GM06990 (cell line): ENCODE results near the gene PLXNA1.

Experiments
- DNase-seq: peaks from one replicate; pipeline ENCODE4 v3.0.0-alpha.2; 2011; ENCODE audit not compliant: insufficient read length; ENCODE audit errors: extremely low read depth
- H3K27me3 ChIP-seq: replicated peaks from 2 replicates; pipeline ENCODE4 v1.6.0; 2011; ENCODE audit warnings: low read length; ENCODE audit not compliant: control insufficient read depth, insufficient read depth
- H3K36me3 ChIP-seq: 2 replicates; pipeline ENCODE4 v1.5.1; 2011; ENCODE audit warnings: low read length; ENCODE audit not compliant: control insufficient read depth, insufficient read depth
- H3K4me3 ChIP-seq: replicated peaks from 2 replicates; pipeline ENCODE4 v1.5.1; 2011; ENCODE audit warnings: low read depth, mild to moderate bottlenecking, control low read depth, low read length
- CTCF ChIP-seq: IDR thresholded peaks from 2 replicates; pipeline ENCODE4 v1.5.1; 2011; ENCODE audit warnings: low read length, control low read depth, mild to moderate bottlenecking, inconsistent platforms; ENCODE audit not compliant: insufficient read depth, poor library complexity, severe bottlenecking

The PLXNA1 gene

GRCh38 chr3:127016461-127016860, 33.5 kb downstream of the PLXNA1 start:
- H3K27me3 ChIP-seq, result no peaks in the 10 kb centered on the region
- no peak overlapping the region for H3K4me3 ChIP-seq
- H3K36me3 ChIP-seq, result peaks cover 10% of the 10 kb centered on the region
- no peak for TF ChIP-seq CTCF
- no peak for DNase-seq

- Histone ChIP-seq H3K36me3 (peaks cover 9% of the 10 kb centered on the region), H3K27me3 (no peaks in the 10 kb centered on the region), H3K4me3 (no peak overlapping the region)
- no peak for TF ChIP-seq CTCF
- DNase-seq, result no peak
These were observed 34.3 kb downstream of the PLXNA1 start for GRCh38 chr3:127017229-127017628.

- DNase-seq, result no peak
- H3K36me3 ChIP-seq, result peaks cover 7% of the 10 kb centered on the region
- TF ChIP-seq CTCF, result no peak
These were observed 34.9 kb downstream of the PLXNA1 start for GRCh38 chr3:127017781-127018180.

GRCh38 chr3:127018306-127018828, 35.5 kb downstream of the PLXNA1 start:
- H3K36me3 ChIP-seq, result peaks cover 8% of the 10 kb centered on the region
- TF ChIP-seq CTCF, result no peak
- DNase-seq, result no peak

More at GRCh38 chr3:127017781-127018180, 34.9 kb downstream of the PLXNA1 start:
- Histone ChIP-seq H3K27me3 (no peaks in the 10 kb centered on the region), H3K4me3 (no peak overlapping the region)

GRCh38 chr3:127019449-127019848, 36.5 kb downstream of the PLXNA1 start:
- DNase-seq, result no peak

More at GRCh38 chr3:127018306-127018828, 35.5 kb downstream of the PLXNA1 start:
- H3K27me3 ChIP-seq, result no peaks in the 10 kb centered on the region
- no peak overlapping the region for H3K4me3 ChIP-seq

More at GRCh38 chr3:127019449-127019848, 36.5 kb downstream of the PLXNA1 start:
- no peaks in the 10 kb centered on the region for H3K27me3 ChIP-seq
- no peak overlapping the region for H3K4me3 ChIP-seq
- no peak for TF ChIP-seq CTCF
- peaks cover 8% of the 10 kb centered on the region for H3K36me3 ChIP-seq
